Measurements from ENCODE around the gene ZMIZ1.

DNA sequence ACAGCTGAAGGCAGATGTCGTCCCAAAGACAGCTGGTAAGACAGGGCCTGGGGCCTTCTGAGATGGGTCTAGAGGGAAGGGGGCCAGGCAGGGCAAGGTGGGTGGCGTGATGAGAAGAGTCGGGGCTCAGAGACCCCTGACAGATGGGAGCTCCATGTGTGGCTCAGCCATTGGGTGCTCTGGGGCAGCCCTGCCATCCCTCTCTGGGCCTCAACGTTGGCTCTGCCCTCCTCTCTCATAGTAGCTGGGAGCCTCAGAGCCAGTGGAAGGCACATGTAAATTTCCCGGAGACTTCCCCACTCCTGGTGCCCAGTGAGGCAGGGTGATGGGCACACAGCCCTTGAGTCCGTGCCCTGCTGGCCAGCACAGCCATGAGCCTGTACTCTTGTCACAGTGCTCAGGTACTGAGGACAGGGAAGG is 280.3 kb downstream of the ZMIZ1 start:
- TF ChIP-seq POLR2A (IDR thresholded peaks at IDR 0.05): no peak
- TF ChIP-seq, protein P1, sequence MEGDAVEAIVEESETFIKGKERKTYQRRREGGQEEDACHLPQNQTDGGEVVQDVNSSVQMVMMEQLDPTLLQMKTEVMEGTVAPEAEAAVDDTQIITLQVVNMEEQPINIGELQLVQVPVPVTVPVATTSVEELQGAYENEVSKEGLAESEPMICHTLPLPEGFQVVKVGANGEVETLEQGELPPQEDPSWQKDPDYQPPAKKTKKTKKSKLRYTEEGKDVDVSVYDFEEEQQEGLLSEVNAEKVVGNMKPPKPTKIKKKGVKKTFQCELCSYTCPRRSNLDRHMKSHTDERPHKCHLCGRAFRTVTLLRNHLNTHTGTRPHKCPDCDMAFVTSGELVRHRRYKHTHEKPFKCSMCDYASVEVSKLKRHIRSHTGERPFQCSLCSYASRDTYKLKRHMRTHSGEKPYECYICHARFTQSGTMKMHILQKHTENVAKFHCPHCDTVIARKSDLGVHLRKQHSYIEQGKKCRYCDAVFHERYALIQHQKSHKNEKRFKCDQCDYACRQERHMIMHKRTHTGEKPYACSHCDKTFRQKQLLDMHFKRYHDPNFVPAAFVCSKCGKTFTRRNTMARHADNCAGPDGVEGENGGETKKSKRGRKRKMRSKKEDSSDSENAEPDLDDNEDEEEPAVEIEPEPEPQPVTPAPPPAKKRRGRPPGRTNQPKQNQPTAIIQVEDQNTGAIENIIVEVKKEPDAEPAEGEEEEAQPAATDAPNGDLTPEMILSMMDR (IDR thresholded peaks at IDR 0.05): no peak
